ENCODE data around the gene SERP1. TPM values are rescaled to one million over a fixed set of nuclear protein-coding genes. Genes with fewer than 3 reads are reported as not detected.
A peak's percentile ranks its signal among the peaks of the same experiment; 100 is the strongest.

Gene SERP1
- 84.8 TPM for total RNA-seq

- DNase-seq: peak; percentile 100
These were observed at the start of gene SERP1, which contains the start of gene EIF2A for GRCh38 chr3:150546226-150547044. TSS of gene SERP1 (minus strand) at chr3:150546496. CDS start at chr3:150546135, 361 bp downstream. TSS of gene EIF2A (plus strand) at chr3:150546787. CDS start at chr3:150546803, 16 bp downstream.

GRCh38 chr3:150594150-150594549 lies 47.9 kb upstream of the SERP1 start:
- DNase-seq: no peak

DNA sequence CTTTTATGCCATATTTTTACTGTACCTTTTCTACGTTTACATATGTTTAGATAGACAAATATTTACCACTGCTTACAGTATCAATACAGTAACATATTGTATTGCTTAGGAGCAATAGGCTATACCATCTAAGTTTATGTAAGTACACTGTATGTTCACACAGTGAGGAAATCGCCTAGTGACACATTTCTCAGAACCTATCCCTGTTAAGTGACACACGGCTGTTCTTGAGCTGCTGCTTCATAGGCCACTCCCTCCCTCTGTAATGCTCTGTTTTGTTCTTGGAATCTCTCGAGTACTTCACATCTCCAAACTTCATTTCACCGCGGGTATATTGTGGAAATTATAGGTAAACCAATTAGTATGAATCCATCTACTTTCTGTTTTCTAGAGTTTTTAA lies 43.5 kb upstream of the SERP1 start:
- no peak for DNase-seq

- DNase-seq: no peak
These were observed 41.9 kb upstream of the SERP1 start for GRCh38 chr3:150588027-150588830.

DNA sequence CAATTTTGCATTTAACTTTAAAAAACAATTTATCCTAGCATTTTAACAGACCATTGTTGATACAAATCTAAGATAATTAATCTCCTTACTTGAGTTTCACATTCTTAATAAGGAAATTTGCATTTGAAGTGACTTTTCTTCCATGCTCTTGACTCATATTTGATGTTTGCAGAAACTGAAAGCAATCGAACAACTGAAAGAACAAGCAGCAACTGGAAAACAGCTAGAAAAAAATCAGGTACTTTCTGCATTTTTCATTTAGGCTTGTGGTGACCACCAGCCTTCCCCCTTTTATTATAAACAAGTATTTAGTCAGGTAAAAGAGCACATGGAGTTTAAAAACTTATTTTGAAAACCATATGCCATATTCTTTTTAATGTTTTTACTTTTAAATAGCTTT lies 36.7 kb upstream of the SERP1 start:
- no peak for DNase-seq

GRCh38 chr3:150582620-150583019 lies 36.3 kb upstream of the SERP1 start:
- DNase-seq: no peak

GRCh38 chr3:150581174-150581573 lies 34.9 kb upstream of the SERP1 start:
- DNase-seq: no peak

- no peak for DNase-seq
These were observed 31.6 kb upstream of the SERP1 start for GRCh38 chr3:150577855-150578254.

DNA sequence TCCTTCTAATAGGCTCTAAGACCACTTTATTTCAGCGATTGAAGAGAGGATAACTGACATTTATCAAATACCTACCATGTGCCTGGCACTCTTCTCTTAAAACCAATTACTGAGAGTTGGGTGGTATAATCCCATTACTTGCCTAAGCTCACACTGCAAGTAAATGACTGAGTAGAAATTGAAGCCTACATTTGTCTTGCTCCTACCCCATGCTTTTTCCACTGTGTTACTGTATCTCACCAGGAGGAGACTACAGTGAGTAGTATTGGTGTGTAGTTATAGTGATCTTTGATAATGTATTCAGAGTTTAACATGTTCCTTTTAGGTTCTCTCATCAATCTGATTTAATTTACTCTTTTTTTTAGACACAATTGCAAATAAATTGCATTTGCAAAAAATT lies 21.0 kb upstream of the SERP1 start:
- no peak for DNase-seq

DNA sequence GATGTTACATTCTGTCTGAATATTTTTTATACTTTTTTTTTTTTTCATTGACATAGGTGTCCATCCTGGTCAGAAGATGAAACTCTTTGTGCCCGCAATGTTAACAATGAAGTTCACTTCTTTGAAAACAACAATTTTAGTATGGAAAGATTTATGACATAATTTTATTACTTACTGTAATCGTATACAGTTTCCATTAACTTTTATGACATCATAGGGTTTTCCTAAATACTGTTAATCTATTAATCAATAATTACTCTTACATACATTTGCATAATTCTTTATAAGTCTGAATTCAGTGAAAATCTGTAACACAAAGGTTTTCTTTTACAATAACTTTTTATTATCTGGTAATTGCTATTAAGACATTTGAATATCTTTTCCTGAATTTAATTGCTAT lies 17.9 kb upstream of the SERP1 start:
- no peak for DNase-seq

- DNase-seq: no peak
These were observed 11.4 kb upstream of the SERP1 start for GRCh38 chr3:150557725-150558124.

GRCh38 chr3:150556792-150557191 lies 10.5 kb upstream of the SERP1 start:
- DNase-seq: no peak

GRCh38 chr3:150555859-150556436 lies 9.7 kb upstream of the SERP1 start:
- DNase-seq: no peak

DNA sequence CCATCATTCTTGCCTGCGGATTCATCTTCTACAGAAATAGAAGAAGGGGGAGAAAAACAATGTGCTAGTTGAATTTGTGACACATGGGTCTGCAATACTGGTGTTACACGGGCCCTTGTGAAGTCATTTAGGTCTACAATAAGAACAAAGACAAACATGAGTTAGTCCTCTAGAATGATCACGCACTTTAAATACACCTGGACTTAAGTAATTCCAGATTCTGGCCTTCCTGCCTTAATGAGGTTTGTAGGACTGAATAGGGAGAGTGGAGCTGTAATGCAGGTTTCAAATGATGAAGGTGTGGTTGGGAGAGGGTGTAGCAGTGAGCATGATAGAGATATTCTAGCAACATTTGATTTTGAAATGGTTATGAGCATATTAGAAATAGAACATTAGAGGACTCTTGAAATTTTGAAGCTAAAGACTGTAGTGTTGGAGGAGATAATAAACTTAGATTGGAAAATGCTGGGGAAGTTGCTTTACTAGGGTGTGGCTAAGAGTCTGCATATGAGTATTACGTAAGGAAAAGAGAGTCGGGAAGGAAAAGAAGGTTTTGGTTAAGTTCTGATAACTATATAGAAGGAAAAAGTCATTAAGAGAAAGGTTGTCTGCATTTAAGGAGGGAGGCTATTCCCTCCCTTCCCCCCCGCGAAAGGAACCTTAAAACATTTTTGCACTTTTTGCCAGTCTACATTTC lies 897 bp upstream of the SERP1 start:
- no peak for DNase-seq

GRCh38 chr3:150545419-150546225 lies 674 bp downstream of the SERP1 start:
- peak; percentile 51 for DNase-seq

DNA sequence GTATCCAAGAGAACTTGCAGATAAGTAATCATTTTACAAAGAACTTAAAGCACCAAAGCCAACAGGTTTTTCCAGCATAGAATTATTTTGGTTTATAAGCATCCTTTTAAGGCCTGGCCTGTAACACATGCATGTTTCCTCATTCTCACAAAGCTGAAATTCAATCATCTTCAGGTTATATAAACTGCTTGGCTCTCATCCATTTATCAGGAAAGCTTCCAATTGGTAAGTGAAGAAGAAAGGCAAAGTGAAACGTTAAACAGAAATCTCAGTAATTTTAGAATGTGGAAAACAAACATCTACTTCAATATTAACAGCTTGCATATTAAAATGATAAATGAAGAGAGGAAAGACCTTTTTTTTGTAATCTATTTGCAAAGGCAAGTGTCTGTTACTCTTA lies 1.6 kb downstream of the SERP1 start:
- DNase-seq: no peak

- no peak for DNase-seq
These were observed 2.3 kb downstream of the SERP1 start for GRCh38 chr3:150544041-150544440.

GRCh38 chr3:150543531-150543930 lies 2.8 kb downstream of the SERP1 start:
- no peak for DNase-seq

DNA sequence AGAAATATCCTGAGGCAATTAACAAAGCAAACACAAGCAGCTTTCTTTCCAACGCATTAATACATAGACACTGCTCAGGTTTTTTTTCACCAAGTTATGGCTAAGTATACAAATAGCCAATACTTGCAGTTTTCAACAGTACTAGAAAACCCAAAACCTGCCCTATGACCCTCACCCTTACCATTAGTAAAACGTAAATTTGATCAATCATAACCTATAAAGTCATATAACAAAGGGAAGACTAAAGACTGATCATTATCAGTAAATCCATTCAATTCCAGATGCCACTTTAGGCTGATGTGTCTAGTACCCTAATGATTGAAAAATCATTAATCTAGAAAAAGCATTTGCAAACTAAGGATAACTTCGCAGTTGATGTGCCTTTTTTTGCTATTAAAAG lies 3.2 kb downstream of the SERP1 start:
- no peak for DNase-seq

DNA sequence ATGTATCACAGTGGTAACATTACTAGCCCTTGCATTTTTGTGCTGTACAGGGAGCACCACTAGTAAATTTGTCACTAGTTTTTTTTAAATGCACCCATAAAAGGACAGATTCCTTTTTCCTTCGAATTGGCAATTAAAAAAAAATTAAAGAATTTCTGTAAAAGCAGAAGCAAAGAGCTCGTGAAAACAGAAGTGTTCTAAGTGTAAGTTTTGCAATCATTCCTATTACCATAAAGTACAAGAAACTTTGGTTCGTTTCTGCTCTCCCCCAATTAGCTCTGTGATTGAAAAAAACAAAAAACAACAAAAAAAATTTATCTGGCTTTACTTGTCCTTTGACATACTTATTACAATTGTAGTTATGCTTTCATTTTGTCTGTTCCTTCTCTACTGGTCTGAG lies 5.3 kb downstream of the SERP1 start:
- DNase-seq: no peak

DNA sequence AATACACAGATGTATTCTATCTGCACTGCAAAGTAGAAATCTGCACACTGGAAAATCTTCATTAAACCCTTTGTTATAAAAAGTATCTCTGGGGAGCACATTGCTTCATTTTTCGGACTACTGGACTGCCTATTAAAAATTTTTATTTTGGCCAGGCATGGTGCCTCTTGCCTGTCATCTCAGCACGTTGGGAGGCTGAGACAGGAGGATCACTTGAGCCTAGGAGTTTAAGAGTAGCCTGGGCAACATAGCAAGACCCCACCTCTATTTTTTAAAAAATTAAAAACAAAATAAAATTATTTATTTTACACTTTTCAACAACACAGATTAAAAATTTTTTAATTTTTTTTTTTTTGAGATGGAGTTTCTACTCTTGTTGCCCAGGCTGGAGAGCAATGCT lies 6.0 kb downstream of the SERP1 start:
- no peak for DNase-seq

All from skin of body (tissue), 2 donors.